Pancreas (tissue), 10 donors: Measurements from ENCODE around the gene MUC22. TPM values are rescaled to one million over a fixed set of nuclear protein-coding genes. Genes with fewer than 3 reads are reported as not detected.
A peak's percentile ranks its signal among the peaks of the same experiment; 100 is the strongest.

Experiments used
- ATAC-seq, 4 donors: fragments of 200-7000 bp; cut with Tn5 transposase; one replicate each; pipeline versions ENCODE4 v1.8.0 to v1.9.1; 2020; ENCODE audit warnings: mild to moderate bottlenecking in 4 of 4, moderate library complexity in 4 of 4
- DNase-seq, 6 donors: peaks; one replicate each; pipeline ENCODE4 v3.0.0-alpha.2; 2020
- FAIRE-seq: peaks from 2 replicates; lab custom pipeline; 2012; peaks lifted over from hg19 to GRCh38; lab: Jason Lieb, UNC
- H3K27ac ChIP-seq, 4 donors: fragments of 200-600 bp; sonication (generic); 1 replicate in 3 of 4; 2 replicates in 1 of 4; pipeline versions ENCODE4 v1.5.0 to v1.8.0; 2020
- H3K27me3 ChIP-seq, 4 donors: fragments of 200-600 bp; one replicate each; pipeline ENCODE4 v1.8.0; 2021
- H3K36me3 ChIP-seq, 3 donors: fragments of 200-600 bp; sonication (generic) in 1 of 3; one replicate each; pipeline versions ENCODE4 v1.5.0 to v1.8.0; 2020 to 2021
- H3K4me1 ChIP-seq, 3 donors: fragments of 200-600 bp; one replicate each; pipeline ENCODE4 v1.8.0; 2021
- H3K4me3 ChIP-seq, 4 donors: fragments of 200-600 bp; sonication (generic) in 2 of 4; one replicate each; pipeline versions ENCODE4 v1.5.0 to v1.8.0; 2020 to 2021
- H3K9me3 ChIP-seq, 4 donors: fragments of 200-600 bp; one replicate each; pipeline ENCODE4 v1.8.0; 2021
- CTCF ChIP-seq, 4 donors: fragments of 200-600 bp; sonication (generic) in 3 of 4; IDR thresholded peaks; one replicate each; pipeline versions ENCODE4 v1.5.0 to v1.8.0; 2021; ENCODE audit warnings: antibody characterized with exemption in 4 of 4
- WGBS, 2 donors: extraction: QIAGEN DNeasy Blood & Tissue Kit; methylation state at CpG; one replicate each; pipeline ENCODE4 v1.1.7; 2013; 5-methylcytosine and 5-hydroxymethylcytosine counted together
- intact Hi-C, 3 donors: fragments of 100-400 bp; cut with DNase I; formaldehyde crosslinking; loops; one replicate each; pipeline versions ENCODE4 v1.11.1 to v1.14.2; 2022
- polyA plus RNA-seq, 2 donors: library from polyadenylated mRNA; stranded (reverse); fragments of 200-250 nt; gene quantifications; one replicate each; pipeline ENCODE4 v1.2.3, GENCODE V29; 2013
- total RNA-seq, 6 donors: library from RNA; stranded (reverse); fragmentation: NEBNext Ultra II Directional in 4 of 6; extraction: Animal tissue kit (Norgen Biotek cat#: 25700) in 4 of 6; gene quantifications; one replicate each; pipeline versions ENCODE4 v1.2.1 to v1.2.4, GENCODE V29; 2021 to 2023
- donor health status: healthy with polysubstance abuse.
- donor health status: DM: no; HTN: no; CAD: no; lungs with moderate emphysema.
- donor health status: DM: no; HTN: no; CAD: no.
- donor health status: control.
- donor health status: control.
- donor health status: Bipolar disorder and iron deficiency.
- donor health status: DM: yes; HTN: yes; CAD: no.
- donor health status: DM: no; HTN: no; CAD: no.
- donor health status: DM: no; HTN: no; CAD: no.
- donor health status: DM: yes; HTN: yes; CAD: no.

MUC22 gene
- total RNA-seq (not detected), polyA plus RNA-seq (under 1 TPM in 1 of 2 donors, not detected in 1; 0.02 TPM)

GRCh38 chr6:31010393-31011060, at the start of gene MUC22:
Gene MUC22 (plus strand): TSS chr6:31010474. CDS start chr6:31010707, 233 bp downstream.
- no peak for FAIRE-seq
- 82 to 91% methylated on average over 4 of the region's 4 CpGs for WGBS, 2 donors
- no peak for TF ChIP-seq CTCF (IDR thresholded peaks at IDR 0.05)
- no peaks in the 10 kb centered on the region for H3K27me3 ChIP-seq
- no peaks in the 10 kb centered on the region for H3K36me3 ChIP-seq
- H3K27ac ChIP-seq, result no peak within 1 kb of the TSS
- no peak within 1 kb of the TSS for H3K4me3 ChIP-seq
- no peak for ATAC-seq
- no peaks in the 10 kb centered on the region for H3K4me1 ChIP-seq
- intact Hi-C loops, result no loop called here
- no peaks in the 10 kb centered on the region for H3K9me3 ChIP-seq
- no peak for DNase-seq

GRCh38 chr6:30960907-30961673, 49.2 kb upstream of the MUC22 start:
- no peaks in the 10 kb centered on the region for H3K36me3 ChIP-seq
- DNase-seq, result no peak
- no peak for TF ChIP-seq CTCF (IDR thresholded peaks at IDR 0.05)
- peaks cover 0 to under 1% (median 0%) of the 10 kb centered on the region in 3 donors for H3K4me1 ChIP-seq
- no peak overlapping the region for H3K27ac ChIP-seq
- no peak for FAIRE-seq
- ATAC-seq, result no peak
- H3K4me3 ChIP-seq, result no peak overlapping the region
- 61 to 64% methylated on average over 9 of the region's 9 CpGs for WGBS, 2 donors
- H3K27me3 ChIP-seq, result peaks cover 0 to 4% (median 0%) of the 10 kb centered on the region in 4 donors
- no peaks in the 10 kb centered on the region for H3K9me3 ChIP-seq
- intact Hi-C loops, result no loop called here

- H3K27me3 ChIP-seq, result peaks cover 0 to 4% (median 0%) of the 10 kb centered on the region in 4 donors
- no peaks in the 10 kb centered on the region for H3K36me3 ChIP-seq
- DNase-seq, result no peak
- H3K4me1 ChIP-seq, result no peaks in the 10 kb centered on the region
- intact Hi-C loops, result no loop called here
- FAIRE-seq, result no peak
- no peak overlapping the region for H3K27ac ChIP-seq
- no peaks in the 10 kb centered on the region for H3K9me3 ChIP-seq
- TF ChIP-seq CTCF (IDR thresholded peaks at IDR 0.05), result no peak
- no peak for ATAC-seq
- H3K4me3 ChIP-seq, result no peak overlapping the region
Observed at GRCh38 chr6:30962716-30963115, 47.6 kb upstream of the MUC22 start.

- ATAC-seq, result peak; percentile 47 to 80 (median 68)
- TF ChIP-seq CTCF (IDR thresholded peaks at IDR 0.05), result no peak
- DNase-seq, result peak in 1 of 6 donors; percentile 47
Observed at GRCh38 chr6:30963641-30964040, 46.6 kb upstream of the MUC22 start.

More at GRCh38 chr6:30963641-30964040, 46.6 kb upstream of the MUC22 start:
- peaks cover 0 to 4% (median 0%) of the 10 kb centered on the region in 4 donors for H3K27me3 ChIP-seq
- no peak overlapping the region for H3K27ac ChIP-seq
- intact Hi-C loops, result no loop called here
- WGBS, 2 donors, result 56% methylated on average over 6 of the region's 6 CpGs
- H3K9me3 ChIP-seq, result no peaks in the 10 kb centered on the region
- FAIRE-seq, result no peak
- H3K4me1 ChIP-seq, result no peaks in the 10 kb centered on the region
- H3K4me3 ChIP-seq, result no peak overlapping the region
- no peaks in the 10 kb centered on the region for H3K36me3 ChIP-seq
